ENCODE results near the gene RRP1. TPM values are rescaled to one million over a fixed set of nuclear protein-coding genes. Genes with fewer than 3 reads are reported as not detected.

The RRP1 gene
- total RNA-seq, 1 experiment from 2014 or later = 53.9 TPM

DNA sequence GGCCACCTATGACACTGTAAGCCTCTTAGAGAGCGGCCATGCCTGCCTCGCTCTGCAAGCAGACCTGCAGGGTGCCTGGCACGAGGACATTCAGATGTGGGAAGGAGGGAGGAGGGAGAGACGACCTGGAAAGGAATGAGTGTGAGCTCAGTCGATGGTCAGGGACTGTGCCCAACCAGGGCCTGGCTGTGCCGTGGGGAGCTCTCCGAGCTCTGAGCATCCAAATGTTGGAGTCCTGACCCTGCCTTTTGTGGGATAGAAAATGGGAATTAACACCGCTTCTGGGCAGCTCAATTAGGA is 20.6 kb upstream of the RRP1 start:
- peak overlapping the region; percentile 70 for H3K9ac ChIP-seq (ENCODE audit: low read length)
- ChIA-PET RAD21 (ENCODE audit: low non-redundant PET in 1 of 2, low total read pairs in 2 of 2, uncharacterized antibody in 2 of 2, unreplicated experiment in 2 of 2) (no interaction called here), CTCF (no interaction called here), POLR2A (no interaction called here)
- peak overlapping the region; percentile 75 for H3K4me2 ChIP-seq (ENCODE audit: low read length)
- intact Hi-C loops (cut with micrococcal nuclease) = no loop called here
- no peak overlapping the region for H2AFZ ChIP-seq (ENCODE audit: low read depth, low read length, poor library complexity, severe bottlenecking)
- no peak overlapping the region for H3K4me3 ChIP-seq (replicated peaks in 1 of 2; ENCODE audit: low read depth in 1 of 2, low read length in 2 of 2)
- BruUV-seq (replicated peaks) = no TSS peak
- no peak for TF ChIP-seq SIN3A (IDR thresholded peaks at IDR 0.05; ENCODE audit: low read depth)
- TF ChIP-seq, protein P1, sequence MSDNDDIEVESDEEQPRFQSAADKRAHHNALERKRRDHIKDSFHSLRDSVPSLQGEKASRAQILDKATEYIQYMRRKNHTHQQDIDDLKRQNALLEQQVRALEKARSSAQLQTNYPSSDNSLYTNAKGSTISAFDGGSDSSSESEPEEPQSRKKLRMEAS (IDR thresholded peaks at IDR 0.05) = no peak
- no peak for TF ChIP-seq SRF (IDR thresholded peaks at IDR 0.05; ENCODE audit: low read depth)
- TF ChIP-seq EZH2phosphoT487 (IDR thresholded peaks at IDR 0.05; ENCODE audit: borderline replicate concordance) = no peak
- TF ChIP-seq, protein P2, sequence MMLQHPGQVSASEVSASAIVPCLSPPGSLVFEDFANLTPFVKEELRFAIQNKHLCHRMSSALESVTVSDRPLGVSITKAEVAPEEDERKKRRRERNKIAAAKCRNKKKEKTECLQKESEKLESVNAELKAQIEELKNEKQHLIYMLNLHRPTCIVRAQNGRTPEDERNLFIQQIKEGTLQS (IDR thresholded peaks at IDR 0.05) = no peak
- TF ChIP-seq, protein P3, sequence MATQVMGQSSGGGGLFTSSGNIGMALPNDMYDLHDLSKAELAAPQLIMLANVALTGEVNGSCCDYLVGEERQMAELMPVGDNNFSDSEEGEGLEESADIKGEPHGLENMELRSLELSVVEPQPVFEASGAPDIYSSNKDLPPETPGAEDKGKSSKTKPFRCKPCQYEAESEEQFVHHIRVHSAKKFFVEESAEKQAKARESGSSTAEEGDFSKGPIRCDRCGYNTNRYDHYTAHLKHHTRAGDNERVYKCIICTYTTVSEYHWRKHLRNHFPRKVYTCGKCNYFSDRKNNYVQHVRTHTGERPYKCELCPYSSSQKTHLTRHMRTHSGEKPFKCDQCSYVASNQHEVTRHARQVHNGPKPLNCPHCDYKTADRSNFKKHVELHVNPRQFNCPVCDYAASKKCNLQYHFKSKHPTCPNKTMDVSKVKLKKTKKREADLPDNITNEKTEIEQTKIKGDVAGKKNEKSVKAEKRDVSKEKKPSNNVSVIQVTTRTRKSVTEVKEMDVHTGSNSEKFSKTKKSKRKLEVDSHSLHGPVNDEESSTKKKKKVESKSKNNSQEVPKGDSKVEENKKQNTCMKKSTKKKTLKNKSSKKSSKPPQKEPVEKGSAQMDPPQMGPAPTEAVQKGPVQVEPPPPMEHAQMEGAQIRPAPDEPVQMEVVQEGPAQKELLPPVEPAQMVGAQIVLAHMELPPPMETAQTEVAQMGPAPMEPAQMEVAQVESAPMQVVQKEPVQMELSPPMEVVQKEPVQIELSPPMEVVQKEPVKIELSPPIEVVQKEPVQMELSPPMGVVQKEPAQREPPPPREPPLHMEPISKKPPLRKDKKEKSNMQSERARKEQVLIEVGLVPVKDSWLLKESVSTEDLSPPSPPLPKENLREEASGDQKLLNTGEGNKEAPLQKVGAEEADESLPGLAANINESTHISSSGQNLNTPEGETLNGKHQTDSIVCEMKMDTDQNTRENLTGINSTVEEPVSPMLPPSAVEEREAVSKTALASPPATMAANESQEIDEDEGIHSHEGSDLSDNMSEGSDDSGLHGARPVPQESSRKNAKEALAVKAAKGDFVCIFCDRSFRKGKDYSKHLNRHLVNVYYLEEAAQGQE (IDR thresholded peaks at IDR 0.05; ENCODE audit: low read depth) = no peak
- no peak for TF ChIP-seq JUND (IDR thresholded peaks at IDR 0.05)
- no peak for TF ChIP-seq ELF1 (IDR thresholded peaks at IDR 0.05; ENCODE audit: borderline replicate concordance, low read depth)
- TF ChIP-seq POLR2AphosphoS5 (IDR thresholded peaks at IDR 0.05; ENCODE audit: low read depth, low read length) = no peak
- no peak for TF ChIP-seq EZH2 (IDR thresholded peaks at IDR 0.05)
- TF ChIP-seq, protein P4, sequence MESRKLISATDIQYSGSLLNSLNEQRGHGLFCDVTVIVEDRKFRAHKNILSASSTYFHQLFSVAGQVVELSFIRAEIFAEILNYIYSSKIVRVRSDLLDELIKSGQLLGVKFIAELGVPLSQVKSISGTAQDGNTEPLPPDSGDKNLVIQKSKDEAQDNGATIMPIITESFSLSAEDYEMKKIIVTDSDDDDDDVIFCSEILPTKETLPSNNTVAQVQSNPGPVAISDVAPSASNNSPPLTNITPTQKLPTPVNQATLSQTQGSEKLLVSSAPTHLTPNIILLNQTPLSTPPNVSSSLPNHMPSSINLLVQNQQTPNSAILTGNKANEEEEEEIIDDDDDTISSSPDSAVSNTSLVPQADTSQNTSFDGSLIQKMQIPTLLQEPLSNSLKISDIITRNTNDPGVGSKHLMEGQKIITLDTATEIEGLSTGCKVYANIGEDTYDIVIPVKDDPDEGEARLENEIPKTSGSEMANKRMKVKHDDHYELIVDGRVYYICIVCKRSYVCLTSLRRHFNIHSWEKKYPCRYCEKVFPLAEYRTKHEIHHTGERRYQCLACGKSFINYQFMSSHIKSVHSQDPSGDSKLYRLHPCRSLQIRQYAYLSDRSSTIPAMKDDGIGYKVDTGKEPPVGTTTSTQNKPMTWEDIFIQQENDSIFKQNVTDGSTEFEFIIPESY (IDR thresholded peaks at IDR 0.05; ENCODE audit: extremely low read depth, insufficient replicate concordance, low read length) = no peak
- TF ChIP-seq EGR1 (IDR thresholded peaks at IDR 0.05; ENCODE audit: low read depth) = no peak
- TF ChIP-seq CBX3 (IDR thresholded peaks at IDR 0.05; ENCODE audit: low read depth) = no peak
- no peak for TF ChIP-seq ZNF274 (IDR thresholded peaks at IDR 0.05; ENCODE audit: low read depth, low read length)
- TF ChIP-seq SP1 (IDR thresholded peaks at IDR 0.05; ENCODE audit: low read depth) = no peak
- TF ChIP-seq ZFX (IDR thresholded peaks at IDR 0.05) = no peak
- no peak for TF ChIP-seq CEBPB (IDR thresholded peaks at IDR 0.05; ENCODE audit: low read depth)
- TF ChIP-seq FOSL1 (IDR thresholded peaks at IDR 0.05; ENCODE audit: low read depth) = no peak
- no peaks in the 10 kb centered on the region for H3K9me3 ChIP-seq (ENCODE audit: control insufficient read depth in 1 of 2, insufficient read depth in 1 of 2, low read depth in 1 of 2, low read length in 2 of 2)
- ATAC-seq (no peak; the same call in 1 of the 2 replicates), DNase-seq (ENCODE audit: low read depth, low spot score) (no peak)
- H3K27ac ChIP-seq (ENCODE audit: low read depth, low read length) = peak overlapping the region; percentile 88
- no peaks in the 10 kb centered on the region for H4K20me1 ChIP-seq (ENCODE audit: insufficient read depth)
- no peaks in the 10 kb centered on the region for H3K9me2 ChIP-seq (ENCODE audit: insufficient read depth)
- H3K4me1 ChIP-seq (ENCODE audit: control insufficient read depth in 1 of 2, insufficient read depth in 2 of 2, low read length in 2 of 2) = peaks cover 15 to 41% of the 10 kb centered on the region in 2 experiments
- no peaks in the 10 kb centered on the region for H3K27me3 ChIP-seq (ENCODE audit: insufficient read depth, low read length)
- H3K79me2 ChIP-seq (ENCODE audit: insufficient read depth, low read length) = no peaks in the 10 kb centered on the region
- H3K36me3 ChIP-seq (ENCODE audit: control insufficient read depth in 1 of 2, insufficient read depth in 2 of 2, low read length in 2 of 2) = peaks cover 6 to 8% of the 10 kb centered on the region in 2 experiments; a peak in 2 of 4 replicates
